Body of pancreas (tissue), 4 donors: ENCODE measurements around the gene SH2D3C. TPM values are rescaled to one million over a fixed set of nuclear protein-coding genes. Genes with fewer than 3 reads are reported as not detected.

ENCODE experiments used
- ATAC-seq: fragments of 150-250 bp; one replicate; pipeline ENCODE4 v1.9.1; 2016
- DNase-seq, 4 donors: peaks; one replicate each; pipeline ENCODE4 v3.0.0-alpha.2; 2019
- H3K27ac ChIP-seq, 4 donors: fragments of 200-600 bp; sonication (generic); 1 replicate in 3 of 4; 2 replicates in 1 of 4; pipeline versions ENCODE4 v1.5.1 to v1.6.1; 2016 to 2019; ENCODE audit warnings: mild to moderate bottlenecking in 1 of 4, mixed read lengths in 1 of 4, moderate library complexity in 1 of 4
- H3K27me3 ChIP-seq, 2 donors: fragments of 200-600 bp; sonication (generic); one replicate each; pipeline ENCODE4 v1.6.0; 2016; ENCODE audit warnings: mild to moderate bottlenecking in 1 of 2
- H3K36me3 ChIP-seq, 2 donors: fragments of 200-600 bp; sonication (generic); replicated peaks in 1 of 2; 2 replicates each; pipeline ENCODE4 v1.5.1; 2016; ENCODE audit warnings: low read depth in 2 of 2; ENCODE audit not compliant: insufficient read depth in 1 of 2
- H3K4me1 ChIP-seq: fragments of 200-600 bp; sonication (generic); one replicate; pipeline ENCODE4 v1.6.0; 2016
- H3K4me3 ChIP-seq, 2 donors: fragments of 200-600 bp; sonication (generic); 1 replicate in 1 of 2; 2 replicates in 1 of 2; pipeline ENCODE4 v1.5.1; 2016 to 2019
- H3K9me3 ChIP-seq, 3 donors: fragments of 200-600 bp; sonication (generic); 1 replicate in 2 of 3; 2 replicates in 1 of 3; pipeline ENCODE4 v1.5.1; 2016
- POLR2A ChIP-seq, 3 donors: fragments of 450-650 bp; IDR thresholded peaks; one replicate each; pipeline ENCODE4 v1.6.1; 2016; ENCODE audit warnings: antibody characterized with exemption in 3 of 3, mild to moderate bottlenecking in 2 of 3
- WGBS, 2 donors: methylation state at CpG; one replicate each; pipeline ENCODE4 v1.1.5; 2017; 5-methylcytosine and 5-hydroxymethylcytosine counted together
- intact Hi-C: fragments of 100-400 bp; cut with DNase I; formaldehyde crosslinking; loops from one replicate; pipeline ENCODE4 v1.15.1; 2023
- total RNA-seq, 2 donors: library from RNA; depleted of rRNA; stranded (reverse); fragments of >200 nt; gene quantifications; one replicate each; pipeline ENCODE4 v1.1.0, GENCODE V29; 2016
- TF ChIP-seq, protein P1 (sequence below), 7 experiments: fragments of 450-650 bp in 4 of 7; fragments of 200-600 bp in 3 of 7; sonication (generic) in 3 of 7; IDR thresholded peaks; one replicate each; pipeline ENCODE4 v1.5.1; 2016 to 2019; ENCODE audit warnings: antibody characterized with exemption in 7 of 7

The SH2D3C gene
- total RNA-seq, 2 donors from 2014 or later, result 3.3 to 4.2 TPM

GRCh38 chr9:127697575-127697974 lies 80.9 kb downstream of the SH2D3C start:
- ATAC-seq, result no peak
- Histone ChIP-seq H3K27me3 (no peaks in the 10 kb centered on the region), H3K27ac (no peak overlapping the region), H3K36me3 (no peaks in the 10 kb centered on the region), H3K4me3 (no peak overlapping the region), H3K4me1 (peaks cover 28% of the 10 kb centered on the region), H3K9me3 (no peaks in the 10 kb centered on the region)
- TF ChIP-seq, protein P1, sequence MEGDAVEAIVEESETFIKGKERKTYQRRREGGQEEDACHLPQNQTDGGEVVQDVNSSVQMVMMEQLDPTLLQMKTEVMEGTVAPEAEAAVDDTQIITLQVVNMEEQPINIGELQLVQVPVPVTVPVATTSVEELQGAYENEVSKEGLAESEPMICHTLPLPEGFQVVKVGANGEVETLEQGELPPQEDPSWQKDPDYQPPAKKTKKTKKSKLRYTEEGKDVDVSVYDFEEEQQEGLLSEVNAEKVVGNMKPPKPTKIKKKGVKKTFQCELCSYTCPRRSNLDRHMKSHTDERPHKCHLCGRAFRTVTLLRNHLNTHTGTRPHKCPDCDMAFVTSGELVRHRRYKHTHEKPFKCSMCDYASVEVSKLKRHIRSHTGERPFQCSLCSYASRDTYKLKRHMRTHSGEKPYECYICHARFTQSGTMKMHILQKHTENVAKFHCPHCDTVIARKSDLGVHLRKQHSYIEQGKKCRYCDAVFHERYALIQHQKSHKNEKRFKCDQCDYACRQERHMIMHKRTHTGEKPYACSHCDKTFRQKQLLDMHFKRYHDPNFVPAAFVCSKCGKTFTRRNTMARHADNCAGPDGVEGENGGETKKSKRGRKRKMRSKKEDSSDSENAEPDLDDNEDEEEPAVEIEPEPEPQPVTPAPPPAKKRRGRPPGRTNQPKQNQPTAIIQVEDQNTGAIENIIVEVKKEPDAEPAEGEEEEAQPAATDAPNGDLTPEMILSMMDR (IDR thresholded peaks at IDR 0.05), result no peak
- TF ChIP-seq POLR2A (IDR thresholded peaks at IDR 0.05), result no peak
- 82 to 83% methylated on average over 4 to 5 of the region's 5 CpGs for WGBS, 2 donors
- DNase-seq, result no peak
- intact Hi-C loops, result no loop called here

DNA sequence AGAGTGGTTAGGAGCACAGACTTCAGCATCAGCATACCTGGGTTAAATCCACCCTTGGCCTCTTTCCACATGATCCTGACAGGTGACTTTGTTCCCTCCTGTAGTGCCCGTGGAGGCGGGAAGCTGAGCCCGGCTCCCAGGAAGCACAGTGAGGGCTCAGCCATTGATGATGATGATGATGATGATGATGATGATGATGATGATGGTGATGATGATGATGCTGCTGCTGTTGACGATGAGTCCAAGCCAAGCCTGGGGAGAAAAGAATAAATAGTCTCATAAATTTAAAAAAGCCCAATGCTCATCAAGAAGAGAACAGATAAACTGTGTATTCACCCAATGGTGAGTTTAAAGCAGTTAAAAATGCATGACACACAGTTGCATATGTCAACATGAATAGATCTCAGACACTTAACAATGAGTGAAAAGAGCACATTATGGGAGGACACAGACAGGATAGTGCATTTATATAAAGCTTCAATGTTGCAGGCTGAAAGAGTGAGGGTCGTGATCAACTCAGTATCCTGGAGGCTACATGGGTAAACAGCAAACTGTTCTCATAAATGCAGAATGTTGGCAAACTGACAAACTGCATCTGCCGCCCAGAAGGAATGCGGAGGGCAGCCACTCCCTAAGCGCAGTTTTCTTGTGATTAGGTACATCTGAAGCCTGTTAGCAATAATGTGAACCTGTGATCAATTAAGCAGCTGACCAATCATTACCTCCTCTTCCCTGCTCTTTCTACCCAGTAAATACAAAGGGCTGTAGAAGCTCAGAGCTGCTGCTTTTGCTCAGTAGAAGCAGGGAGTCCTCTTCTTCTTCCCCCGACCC lies 83.4 kb downstream of the SH2D3C start:
- Histone ChIP-seq H3K4me3 (no peak overlapping the region), H3K36me3 (no peaks in the 10 kb centered on the region), H3K27me3 (no peaks in the 10 kb centered on the region), H3K9me3 (no peaks in the 10 kb centered on the region), H3K27ac (no peak overlapping the region), H3K4me1 (peaks cover 12% of the 10 kb centered on the region)
- TF ChIP-seq, protein P1 (IDR thresholded peaks at IDR 0.05), result no peak
- TF ChIP-seq POLR2A (IDR thresholded peaks at IDR 0.05), result no peak
- WGBS, 2 donors, result 69 to 71% methylated on average over 9 of the region's 9 CpGs
- ATAC-seq, result no peak
- intact Hi-C loops, result no loop called here
- no peak for DNase-seq

DNA sequence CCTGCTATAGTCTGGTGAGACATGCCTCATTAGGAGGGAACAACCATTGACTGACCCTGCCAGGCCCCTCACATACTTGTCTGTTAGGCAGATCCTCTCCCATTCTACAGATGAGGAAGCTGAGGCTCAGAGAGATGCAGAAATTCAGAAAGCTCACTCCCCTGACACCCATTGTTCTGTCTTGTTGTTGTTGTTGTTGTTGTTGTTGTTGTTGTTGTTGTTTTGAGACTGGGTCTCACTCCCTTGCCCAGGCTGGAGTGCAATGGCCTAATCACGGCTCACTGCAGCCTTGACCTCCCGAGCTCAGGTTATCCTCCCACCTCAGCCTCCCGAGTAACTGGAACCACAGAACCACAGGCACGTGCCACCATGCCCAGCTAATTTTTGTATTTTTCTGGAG lies 84.8 kb downstream of the SH2D3C start:
- Histone ChIP-seq H3K4me3 (no peak overlapping the region), H3K36me3 (no peaks in the 10 kb centered on the region), H3K9me3 (no peaks in the 10 kb centered on the region), H3K27ac (no peak overlapping the region), H3K27me3 (no peaks in the 10 kb centered on the region), H3K4me1 (no peaks in the 10 kb centered on the region)
- intact Hi-C loops, result no loop called here
- no peak for TF ChIP-seq POLR2A (IDR thresholded peaks at IDR 0.05)
- TF ChIP-seq, protein P1 (IDR thresholded peaks at IDR 0.05), result no peak
- DNase-seq (no peak), ATAC-seq (no peak)
- WGBS, 2 donors, result 85 to 87% methylated on average over 4 of the region's 4 CpGs

- no peak for TF ChIP-seq POLR2A (IDR thresholded peaks at IDR 0.05)
- TF ChIP-seq, protein P1 (IDR thresholded peaks at IDR 0.05), result no peak
- no peak for DNase-seq
- intact Hi-C loops, result no loop called here
- no peak overlapping the region for H3K4me3 ChIP-seq
- no peaks in the 10 kb centered on the region for H3K36me3 ChIP-seq
- ATAC-seq, result no peak
- no peaks in the 10 kb centered on the region for H3K27me3 ChIP-seq
- 91% methylated on average over 10 of the region's 10 CpGs for WGBS, 2 donors
- no peaks in the 10 kb centered on the region for H3K4me1 ChIP-seq
- no peak overlapping the region for H3K27ac ChIP-seq
- H3K9me3 ChIP-seq, result no peaks in the 10 kb centered on the region
These were observed 85.3 kb downstream of the SH2D3C start for GRCh38 chr9:127693143-127693542.

DNA sequence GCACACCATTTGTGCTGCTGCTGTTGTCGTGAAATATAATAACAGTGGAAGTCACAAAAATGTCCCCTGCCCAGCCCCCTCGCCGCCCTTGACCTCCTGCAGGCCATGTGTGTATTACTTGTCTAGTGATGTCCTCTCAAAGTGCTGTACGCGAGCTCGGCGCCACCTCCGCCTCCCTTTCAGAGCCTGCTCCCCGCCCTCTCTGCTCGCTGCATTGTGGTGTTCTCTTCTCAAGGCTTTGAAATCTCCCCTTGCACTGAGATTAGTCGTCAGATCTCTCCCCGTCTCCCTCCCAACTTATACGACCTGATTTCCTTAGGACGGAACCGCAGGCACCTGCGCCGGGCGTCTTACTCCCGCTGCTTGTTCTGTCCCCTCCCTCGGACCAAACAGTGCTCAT lies 86.4 kb downstream of the SH2D3C start:
- WGBS, 2 donors, result 88 to 90% methylated on average over 20 of the region's 20 CpGs
- ATAC-seq (no peak), DNase-seq (no peak)
- Histone ChIP-seq H3K36me3 (no peaks in the 10 kb centered on the region), H3K27ac (no peak overlapping the region), H3K4me1 (no peaks in the 10 kb centered on the region), H3K9me3 (no peaks in the 10 kb centered on the region), H3K27me3 (no peaks in the 10 kb centered on the region), H3K4me3 (no peak overlapping the region)
- TF ChIP-seq POLR2A (IDR thresholded peaks at IDR 0.05), result no peak
- TF ChIP-seq, protein P1 (IDR thresholded peaks at IDR 0.05), result no peak
- intact Hi-C loops, result no loop called here
